Lung (tissue), 12 donors: ENCODE results near the gene TLR9. TPM values are rescaled to one million over a fixed set of nuclear protein-coding genes. Genes with fewer than 3 reads are reported as not detected.

Experiments
- ATAC-seq: fragments of 200-7000 bp; cut with Tn5 transposase; one replicate; pipeline ENCODE4 v1.9.1; 2020; ENCODE audit warnings: moderate number of reproducible peaks; ENCODE audit not compliant: insufficient read depth, low FRiP score
- DNase-seq, 3 donors: peaks; one replicate each; pipeline ENCODE4 v3.0.0-alpha.2; 2013 to 2017
- H3K27ac ChIP-seq, 2 donors: one replicate each; pipeline ENCODE4 v1.5.1; 2013; ENCODE audit warnings: mild to moderate bottlenecking in 2 of 2, moderate library complexity in 2 of 2, control low read depth in 1 of 2, inconsistent platforms in 1 of 2, low read depth in 1 of 2, low read length in 1 of 2
- H3K27me3 ChIP-seq, 3 donors: one replicate each; pipeline ENCODE4 v1.5.1; 2013; ENCODE audit warnings: low read length in 2 of 3; ENCODE audit not compliant: control insufficient read depth in 3 of 3, insufficient read depth in 3 of 3
- H3K36me3 ChIP-seq, 4 donors: one replicate each; pipeline ENCODE4 v1.5.1; 2013; ENCODE audit warnings: low read length in 4 of 4, mild to moderate bottlenecking in 1 of 4, moderate library complexity in 1 of 4; ENCODE audit not compliant: control insufficient read depth in 4 of 4, insufficient read depth in 4 of 4
- H3K4me1 ChIP-seq, 5 donors: one replicate each; pipeline ENCODE4 v1.5.1; 2013; ENCODE audit warnings: low read length in 5 of 5, mild to moderate bottlenecking in 2 of 5, moderate library complexity in 1 of 5; ENCODE audit not compliant: control insufficient read depth in 5 of 5, insufficient read depth in 5 of 5
- H3K4me3 ChIP-seq: one replicate; pipeline ENCODE4 v1.5.1; 2013; ENCODE audit warnings: mild to moderate bottlenecking, control low read depth, moderate library complexity
- H3K9ac ChIP-seq, 2 donors: one replicate each; pipeline ENCODE4 v1.5.1; 2013; ENCODE audit warnings: low read length in 2 of 2, control low read depth in 1 of 2; ENCODE audit not compliant: insufficient read depth in 1 of 2
- H3K9me3 ChIP-seq, 4 donors: one replicate each; pipeline ENCODE4 v1.5.1; 2013; ENCODE audit warnings: low read length in 3 of 4, mild to moderate bottlenecking in 1 of 4, moderate library complexity in 1 of 4; ENCODE audit not compliant: control insufficient read depth in 4 of 4, insufficient read depth in 3 of 4
- CTCF ChIP-seq: IDR thresholded peaks from 2 replicates; pipeline ENCODE4 v1.5.1; 2012; ENCODE audit warnings: mild to moderate bottlenecking; ENCODE audit errors: control extremely low read depth, extremely low read depth
- WGBS, 2 donors: extraction: QIAGEN DNeasy Blood & Tissue Kit; methylation state at CpG; one replicate each; pipeline ENCODE4 v1.1.7; 2013; 5-methylcytosine and 5-hydroxymethylcytosine counted together
- polyA plus RNA-seq, 2 donors: library from polyadenylated mRNA; stranded (reverse); fragments of 200-250 nt; gene quantifications; one replicate each; pipeline ENCODE4 v1.2.1, GENCODE V29; 2013
- total RNA-seq, 2 donors: library from RNA; depleted of rRNA in 1 of 2; stranded (reverse); fragments of >200 nt in 1 of 2; gene quantifications; one replicate each; pipeline ENCODE4 v1.2.1, GENCODE V29; 2014 to 2021
- donor health status: control.
- donor health status: control.
- donor health status: Bipolar disorder and iron deficiency.
- donor health status: healthy.
- donor health status: DM: yes; HTN: yes; CAD: no.

TLR9 gene
- total and polyA plus RNA-seq, 4 donors = 0.20 to 1.1 (median 0.37) TPM

GRCh38 chr3:52177701-52178042 is 47.8 kb downstream of the TLR9 start:
- H3K4me1 ChIP-seq = peaks cover 2 to 16% (median 6%) of the 10 kb centered on the region in 5 donors
- no peak overlapping the region for H3K4me3 ChIP-seq
- DNase-seq (peak in 2 of 3 donors; percentile 39 to 60), ATAC-seq (no peak)
- peak overlapping the region in 1 of 2 donors; percentile 48 for H3K27ac ChIP-seq
- H3K9me3 ChIP-seq = no peaks in the 10 kb centered on the region
- no peaks in the 10 kb centered on the region for H3K27me3 ChIP-seq
- no peaks in the 10 kb centered on the region for H3K36me3 ChIP-seq
- no peak for TF ChIP-seq CTCF
- H3K9ac ChIP-seq = no peak overlapping the region
- 71 to 88% methylated on average over 5 of the region's 5 CpGs for WGBS, 2 donors

- no peaks in the 10 kb centered on the region for H3K9me3 ChIP-seq
- peaks cover 0 to 16% (median 6%) of the 10 kb centered on the region in 5 donors for H3K4me1 ChIP-seq
- no peaks in the 10 kb centered on the region for H3K36me3 ChIP-seq
- DNase-seq (peak in 2 of 3 donors; percentile 28 to 38), ATAC-seq (peak; percentile 69)
- no peak overlapping the region for H3K9ac ChIP-seq
- H3K27me3 ChIP-seq = no peaks in the 10 kb centered on the region
- no peak overlapping the region for H3K4me3 ChIP-seq
- TF ChIP-seq CTCF = no peak
- WGBS, 2 donors = 60 to 78% methylated on average over 15 of the region's 15 CpGs
- H3K27ac ChIP-seq = peak overlapping the region in 1 of 2 donors; percentile 48
Measured at GRCh38 chr3:52176951-52177700, 48.3 kb downstream of the TLR9 start.

- Histone ChIP-seq H3K4me3 (no peak overlapping the region), H3K36me3 (no peaks in the 10 kb centered on the region), H3K27me3 (no peaks in the 10 kb centered on the region), H3K9me3 (no peaks in the 10 kb centered on the region), H3K4me1 (peaks cover 0 to 16% (median 6%) of the 10 kb centered on the region in 5 donors), H3K27ac (no peak overlapping the region), H3K9ac (no peak overlapping the region)
- ATAC-seq = no peak
- TF ChIP-seq CTCF = no peak
- DNase-seq = no peak
- WGBS, 2 donors = 90 to 93% methylated on average over 8 of the region's 8 CpGs
Measured at GRCh38 chr3:52176180-52176752, 49.2 kb downstream of the TLR9 start.
